CD14-positive monocyte (primary cell): ENCODE measurements around the gene KCNMA1. TPM values are rescaled to one million over a fixed set of nuclear protein-coding genes. Genes with fewer than 3 reads are reported as not detected.
"Not testable (repeated sequence)": the region's sequence is repeated elsewhere in the genome, so short reads cannot be mapped to it uniquely, and the experiment has no call there.

ENCODE experiments used
- DNase-seq, 3 donors: peaks; one replicate each; pipeline ENCODE4 v3.0.0-alpha.2; 2011 to 2022
- H2AFZ ChIP-seq: 2 replicates; pipeline ENCODE4 v1.6.0; 2012; ENCODE audit warnings: mild to moderate bottlenecking, low read depth, low read length, inconsistent platforms; ENCODE audit not compliant: insufficient read depth, poor library complexity, severe bottlenecking
- H3K27ac ChIP-seq, 2 donors: 1 replicate in 1 of 2; 2 replicates in 1 of 2; pipeline ENCODE4 v1.5.1; 2012 to 2013; ENCODE audit warnings: low read length in 2 of 2, control low read depth in 1 of 2, inconsistent platforms in 1 of 2, low read depth in 1 of 2, mild to moderate bottlenecking in 1 of 2
- H3K27me3 ChIP-seq, 2 donors: one replicate each; pipeline versions ENCODE4 v1.6.0 to v1.6.1; 2011 to 2013; ENCODE audit warnings: low read length in 2 of 2; ENCODE audit not compliant: control insufficient read depth in 2 of 2, insufficient read depth in 2 of 2
- H3K36me3 ChIP-seq, 2 donors: replicated peaks in 1 of 2; 1 replicate in 1 of 2; 2 replicates in 1 of 2; pipeline versions ENCODE4 v1.5.1 to v1.6.1; 2012 to 2013; ENCODE audit warnings: low read length in 2 of 2, control low read depth in 1 of 2, inconsistent platforms in 1 of 2, mild to moderate bottlenecking in 1 of 2; ENCODE audit not compliant: insufficient read depth in 2 of 2, control insufficient read depth in 1 of 2
- H3K4me1 ChIP-seq, 2 donors: 1 replicate in 1 of 2; 2 replicates in 1 of 2; pipeline versions ENCODE4 v1.5.1 to v1.6.1; 2012 to 2013; ENCODE audit warnings: low read length in 2 of 2, control low read depth in 1 of 2, inconsistent platforms in 1 of 2, mild to moderate bottlenecking in 1 of 2, moderate library complexity in 1 of 2; ENCODE audit not compliant: insufficient read depth in 2 of 2, control insufficient read depth in 1 of 2
- H3K4me2 ChIP-seq: replicated peaks from 2 replicates; pipeline ENCODE3; 2012; ENCODE audit warnings: low read length, moderate library complexity, mild to moderate bottlenecking; ENCODE audit not compliant: poor library complexity, severe bottlenecking; ENCODE audit errors: extremely low read depth
- H3K4me3 ChIP-seq, 3 experiments: fragments of 200-600 bp in 1 of 3; sonication (generic) in 1 of 3; replicated peaks in 1 of 3; 1 replicate in 2 of 3; 2 replicates in 1 of 3; pipeline ENCODE4 v1.5.1; 2011 to 2013; ENCODE audit warnings: low read length in 3 of 3, mild to moderate bottlenecking in 3 of 3, control low read depth in 2 of 3, low read depth in 2 of 3, inconsistent platforms in 1 of 3, moderate library complexity in 1 of 3
- H3K79me2 ChIP-seq: 2 replicates; pipeline ENCODE4 v1.6.0; 2012; ENCODE audit warnings: mild to moderate bottlenecking, control low read depth, inconsistent platforms, low read length, moderate library complexity; ENCODE audit not compliant: insufficient read depth
- H3K9ac ChIP-seq: 2 replicates; pipeline ENCODE4 v1.6.0; 2017; ENCODE audit warnings: low read length, mild to moderate bottlenecking; ENCODE audit not compliant: insufficient read depth, poor library complexity, severe bottlenecking
- H3K9me3 ChIP-seq, 2 donors: replicated peaks in 1 of 2; 1 replicate in 1 of 2; 2 replicates in 1 of 2; pipeline versions ENCODE4 v1.5.1 to v1.6.1; 2012 to 2013; ENCODE audit warnings: low read length in 2 of 2, control low read depth in 1 of 2; ENCODE audit not compliant: control insufficient read depth in 1 of 2, insufficient read depth in 1 of 2
- H4K20me1 ChIP-seq: 2 replicates; pipeline ENCODE4 v1.6.0; 2012; ENCODE audit warnings: mild to moderate bottlenecking, low read length, control low read depth, moderate library complexity; ENCODE audit not compliant: insufficient read depth
- H3K27ac Mint-ChIP-seq, 7 donors: one replicate each; pipeline ENCODE4 v1.8.0; 2020; ENCODE audit warnings: mild to moderate bottlenecking in 7 of 7, mixed read lengths in 7 of 7, moderate library complexity in 6 of 7, inconsistent platforms in 2 of 7
- H3K27me3 Mint-ChIP-seq, 3 donors: one replicate each; pipeline ENCODE4 v1.8.0; 2021 to 2022; ENCODE audit warnings: low read depth in 3 of 3, mild to moderate bottlenecking in 3 of 3, mixed read lengths in 3 of 3, moderate library complexity in 3 of 3, inconsistent platforms in 1 of 3
- H3K36me3 Mint-ChIP-seq, 2 donors: one replicate each; pipeline ENCODE4 v1.8.0; 2020; ENCODE audit warnings: mixed read lengths in 2 of 2, inconsistent platforms in 1 of 2, mild to moderate bottlenecking in 1 of 2
- H3K4me1 Mint-ChIP-seq: one replicate; pipeline ENCODE4 v1.8.0; 2020; ENCODE audit warnings: mild to moderate bottlenecking, mixed read lengths
- H3K4me3 Mint-ChIP-seq, 2 donors: one replicate each; pipeline ENCODE4 v1.8.0; 2020; ENCODE audit warnings: mild to moderate bottlenecking in 2 of 2, mixed read lengths in 2 of 2, moderate library complexity in 1 of 2
- H3K9me3 Mint-ChIP-seq, 7 donors: one replicate each; pipeline ENCODE4 v1.8.0; 2020 to 2022; ENCODE audit warnings: mixed read lengths in 7 of 7, mild to moderate bottlenecking in 6 of 7, moderate library complexity in 6 of 7, inconsistent platforms in 2 of 7
- CTCF ChIP-seq: fragments of 200-600 bp; IDR thresholded peaks from one replicate; pipeline ENCODE4 v1.8.0; 2022; ENCODE audit warnings: antibody characterized with exemption, mild to moderate bottlenecking
- WGBS: methylation state at CpG from one replicate; pipeline ENCODE4 v1.1.5; 2013; ENCODE audit warnings: missing lambda C conversion rate; ENCODE audit not compliant: insufficient coverage; 5-methylcytosine and 5-hydroxymethylcytosine counted together
- intact Hi-C, 2 donors: fragments of 100-400 bp; cut with micrococcal nuclease; formaldehyde crosslinking; loops; one replicate each; pipeline versions ENCODE4 v1.15.0 to v1.15.1; 2023
- polyA plus RNA-seq, 3 donors: library from polyadenylated mRNA; depleted of rRNA in 1 of 3; unstranded in 2 of 3; stranded (reverse) in 1 of 3; fragments of 300-500 nt in 2 of 3; fragments of >200 nt in 1 of 3; fragmentation: Illumina TruSeq in 2 of 3; gene quantifications; 1 replicate in 2 of 3; 2 replicates in 1 of 3; pipeline ENCODE4 v1.2.3, GENCODE V29; 2012 to 2021

The KCNMA1 gene
- polyA plus RNA-seq, 3 donors = 0.11 to 1.0 TPM; not detected in 1

DNA sequence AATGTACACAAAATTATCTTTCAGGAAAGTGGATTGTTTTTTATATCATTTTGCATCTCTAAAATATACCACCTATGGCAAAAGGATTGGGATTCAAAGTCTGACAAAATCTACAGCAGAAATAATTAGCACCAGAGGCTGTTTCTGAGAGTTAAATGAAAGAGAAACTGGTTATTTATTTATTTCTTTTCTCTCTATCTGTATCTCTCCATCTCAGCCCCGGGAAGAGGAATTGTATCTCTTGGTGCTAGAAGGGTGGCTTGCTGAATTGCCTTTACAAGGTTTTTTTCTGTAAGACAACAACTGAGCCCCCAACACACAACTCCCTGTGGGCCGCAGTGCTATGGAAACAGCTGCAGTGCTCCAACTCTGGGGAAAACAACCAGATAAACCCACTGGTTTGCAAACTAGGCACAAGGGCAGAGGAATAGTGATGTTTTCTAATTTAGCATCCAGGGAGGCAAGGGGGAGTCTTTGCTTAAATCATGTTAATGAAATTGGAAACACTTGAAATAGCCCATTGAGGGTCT is 249.0 kb downstream of the KCNMA1 start:
- Mint-ChIP-seq H3K27ac (no peak overlapping the region), H3K4me3 (no peak overlapping the region), H3K9me3 (peaks cover 0 to 1% (median 0%) of the 10 kb centered on the region in 7 donors), H3K4me1 (no peaks in the 10 kb centered on the region), H3K36me3 (no peaks in the 10 kb centered on the region), H3K27me3 (peaks cover 7 to 29% (median 21%) of the 10 kb centered on the region in 3 donors)
- Histone ChIP-seq H3K27ac (no peak overlapping the region), H3K27me3 (peaks cover 5 to 18% of the 10 kb centered on the region in 2 donors), H3K36me3 (no peaks in the 10 kb centered on the region), H2AFZ (no peak overlapping the region), H3K9me3 (no peaks in the 10 kb centered on the region), H3K4me2 (no peak overlapping the region), H3K9ac (no peak overlapping the region), H4K20me1 (no peaks in the 10 kb centered on the region), H3K4me3 (no peak overlapping the region), H3K4me1 (no peaks in the 10 kb centered on the region), H3K79me2 (no peaks in the 10 kb centered on the region)
- no peak for DNase-seq
- TF ChIP-seq CTCF = no peak
- WGBS = no CpG with 5 or more reads among the region's 2 CpGs
- intact Hi-C loops = no loop called here

DNA sequence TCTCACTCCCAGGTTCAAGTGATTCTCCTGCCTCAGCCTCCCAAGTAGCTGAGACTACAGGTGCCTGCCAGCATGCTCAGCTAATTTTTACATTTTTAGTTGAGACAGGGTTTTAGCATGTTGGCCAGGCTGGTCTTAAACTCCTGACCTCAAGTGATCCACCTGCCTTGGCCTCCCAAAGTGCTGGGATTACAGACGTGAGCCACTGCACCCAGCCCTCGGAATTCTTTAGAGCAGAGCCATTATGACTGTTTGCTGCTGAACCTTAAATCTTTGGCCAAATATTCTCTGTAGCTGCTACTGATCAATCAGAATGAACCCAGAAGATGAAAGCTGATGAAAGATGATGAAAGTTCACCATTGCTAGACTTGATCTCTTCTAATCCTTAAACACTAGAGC is 249.9 kb downstream of the KCNMA1 start:
- H3K27ac Mint-ChIP-seq, H3K4me3 Mint-ChIP-seq, intact Hi-C loops: not testable (repeated sequence)

More for the DNA sequence above, 249.9 kb downstream of the KCNMA1 start:
- not testable (repeated sequence) for H3K4me3 ChIP-seq, DNase-seq, H3K9ac ChIP-seq, H3K27ac ChIP-seq, H3K4me1 Mint-ChIP-seq, H4K20me1 ChIP-seq, H2AFZ ChIP-seq, H3K9me3 Mint-ChIP-seq, H3K36me3 Mint-ChIP-seq, H3K4me1 ChIP-seq, H3K4me2 ChIP-seq, H3K9me3 ChIP-seq, H3K79me2 ChIP-seq, H3K36me3 ChIP-seq
- WGBS = 93% methylated on average over 2 of the region's 2 CpGs
- peaks cover 7 to 29% (median 19%) of the 10 kb centered on the region in 3 donors for H3K27me3 Mint-ChIP-seq
- H3K27me3 ChIP-seq = peaks cover 5 to 18% of the 10 kb centered on the region in 2 donors
